Left lung (tissue), 10 donors: ENCODE data around the gene AHI1. TPM values are rescaled to one million over a fixed set of nuclear protein-coding genes. Genes with fewer than 3 reads are reported as not detected.
A peak's percentile ranks its signal among the peaks of the same experiment; 100 is the strongest.

Experiments used
- ATAC-seq: fragments of 200-7000 bp; cut with Tn5 transposase; one replicate; pipeline ENCODE4 v1.9.1; 2020; ENCODE audit warnings: moderate library complexity
- DNase-seq, 4 donors: peaks; one replicate each; pipeline ENCODE4 v3.0.0-alpha.2; 2013 to 2020
- H3K27ac ChIP-seq, 2 donors: fragments of 200-600 bp; sonication (generic) in 1 of 2; one replicate each; pipeline versions ENCODE4 v1.5.0 to v1.8.0; 2020 to 2021
- H3K27me3 ChIP-seq, 2 donors: fragments of 200-600 bp; sonication (generic) in 1 of 2; one replicate each; pipeline versions ENCODE4 v1.5.0 to v1.8.0; 2020 to 2021
- H3K36me3 ChIP-seq, 2 donors: fragments of 200-600 bp; sonication (generic) in 1 of 2; one replicate each; pipeline versions ENCODE4 v1.5.0 to v1.8.0; 2020 to 2021
- H3K4me1 ChIP-seq, 2 donors: fragments of 200-600 bp; one replicate each; pipeline ENCODE4 v1.8.0; 2021
- H3K4me3 ChIP-seq, 2 donors: fragments of 200-600 bp; sonication (generic) in 1 of 2; one replicate each; pipeline versions ENCODE4 v1.5.0 to v1.8.0; 2020 to 2021; ENCODE audit warnings: mild to moderate bottlenecking in 1 of 2
- H3K9me3 ChIP-seq, 2 donors: fragments of 200-600 bp; sonication (generic) in 1 of 2; one replicate each; pipeline versions ENCODE4 v1.5.0 to v1.8.0; 2020 to 2021
- intact Hi-C, 2 donors: fragments of 100-400 bp; cut with DNase I; formaldehyde crosslinking; loops; one replicate each; pipeline versions ENCODE4 v1.11.2 to v1.14.2; 2022
- polyA plus RNA-seq, 6 donors: library from polyadenylated mRNA; unstranded; fragments of 120-200 nt; gene quantifications; one replicate each; pipeline ENCODE4 v1.2.1, GENCODE V29; 2013; ENCODE audit not compliant: insufficient read length in 6 of 6
- total RNA-seq, 2 donors: library from RNA; stranded (reverse); fragmentation: NEBNext Ultra II Directional; extraction: Animal tissue kit (Norgen Biotek cat#: 25700); gene quantifications; one replicate each; pipeline ENCODE4 v1.2.1, GENCODE V29; 2021
- TF ChIP-seq, protein P1 (sequence below), 2 donors: fragments of 200-600 bp; sonication (generic) in 1 of 2; IDR thresholded peaks; one replicate each; pipeline versions ENCODE4 v1.5.0 to v1.8.0; 2021; ENCODE audit warnings: antibody characterized with exemption in 2 of 2
- donor health status: DM: no; HTN: yes; CAD: no.
- donor health status: DM: no; HTN: no; CAD: no.

AHI1 gene
- total and polyA plus RNA-seq, 8 donors, result 23.7 to 65.0 (median 49.0) TPM

DNA sequence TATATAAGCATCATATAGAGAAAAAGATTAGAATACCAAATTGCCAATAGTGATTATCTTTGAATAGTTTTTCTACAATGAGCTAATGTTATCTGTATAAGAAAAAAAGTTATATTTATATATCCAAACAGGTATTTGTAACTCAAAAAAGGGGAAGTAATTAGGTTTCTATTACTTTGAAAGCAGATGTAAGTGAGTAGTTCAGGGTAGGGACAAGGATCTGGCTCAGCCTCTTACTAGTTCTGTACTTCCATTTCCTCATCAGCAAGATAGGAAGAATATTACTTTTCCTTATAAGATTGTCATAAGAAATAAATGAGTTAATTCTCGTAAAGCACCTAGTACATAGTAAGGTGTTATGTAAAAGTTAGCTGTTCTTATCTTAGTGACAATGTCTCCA lies 32.2 kb downstream of the AHI1 start:
- ATAC-seq (no peak), DNase-seq (no peak)
- no peaks in the 10 kb centered on the region for H3K27me3 ChIP-seq
- H3K4me3 ChIP-seq, result no peak overlapping the region
- no peaks in the 10 kb centered on the region for H3K9me3 ChIP-seq
- no peak overlapping the region for H3K27ac ChIP-seq
- TF ChIP-seq, protein P1, sequence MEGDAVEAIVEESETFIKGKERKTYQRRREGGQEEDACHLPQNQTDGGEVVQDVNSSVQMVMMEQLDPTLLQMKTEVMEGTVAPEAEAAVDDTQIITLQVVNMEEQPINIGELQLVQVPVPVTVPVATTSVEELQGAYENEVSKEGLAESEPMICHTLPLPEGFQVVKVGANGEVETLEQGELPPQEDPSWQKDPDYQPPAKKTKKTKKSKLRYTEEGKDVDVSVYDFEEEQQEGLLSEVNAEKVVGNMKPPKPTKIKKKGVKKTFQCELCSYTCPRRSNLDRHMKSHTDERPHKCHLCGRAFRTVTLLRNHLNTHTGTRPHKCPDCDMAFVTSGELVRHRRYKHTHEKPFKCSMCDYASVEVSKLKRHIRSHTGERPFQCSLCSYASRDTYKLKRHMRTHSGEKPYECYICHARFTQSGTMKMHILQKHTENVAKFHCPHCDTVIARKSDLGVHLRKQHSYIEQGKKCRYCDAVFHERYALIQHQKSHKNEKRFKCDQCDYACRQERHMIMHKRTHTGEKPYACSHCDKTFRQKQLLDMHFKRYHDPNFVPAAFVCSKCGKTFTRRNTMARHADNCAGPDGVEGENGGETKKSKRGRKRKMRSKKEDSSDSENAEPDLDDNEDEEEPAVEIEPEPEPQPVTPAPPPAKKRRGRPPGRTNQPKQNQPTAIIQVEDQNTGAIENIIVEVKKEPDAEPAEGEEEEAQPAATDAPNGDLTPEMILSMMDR (IDR thresholded peaks at IDR 0.05), result no peak
- peaks cover 0 to 9% of the 10 kb centered on the region in 2 donors for H3K36me3 ChIP-seq
- H3K4me1 ChIP-seq, result no peaks in the 10 kb centered on the region
- intact Hi-C loops, result no loop called here

DNA sequence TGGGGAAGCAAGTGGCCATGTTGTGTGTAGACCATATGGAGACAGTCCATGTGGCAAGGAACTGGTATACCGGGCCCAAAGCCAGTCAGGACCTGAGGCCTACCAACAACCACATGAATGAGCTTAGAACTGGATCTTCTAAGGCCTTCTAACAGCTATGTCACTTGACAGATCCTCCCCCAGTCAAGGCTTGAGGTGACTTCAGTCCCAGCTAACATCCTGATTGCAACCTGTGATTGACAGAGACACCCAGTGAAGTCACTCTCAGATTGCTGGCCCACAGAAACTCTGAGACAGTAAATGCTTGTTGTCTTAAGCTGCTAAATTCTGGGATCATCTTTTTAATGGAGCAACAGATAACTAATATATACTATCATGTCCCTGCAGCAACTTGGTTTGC lies 32.9 kb downstream of the AHI1 start:
- H3K36me3 ChIP-seq, result peaks cover 0 to 9% of the 10 kb centered on the region in 2 donors
- intact Hi-C loops, result no loop called here

DNA sequence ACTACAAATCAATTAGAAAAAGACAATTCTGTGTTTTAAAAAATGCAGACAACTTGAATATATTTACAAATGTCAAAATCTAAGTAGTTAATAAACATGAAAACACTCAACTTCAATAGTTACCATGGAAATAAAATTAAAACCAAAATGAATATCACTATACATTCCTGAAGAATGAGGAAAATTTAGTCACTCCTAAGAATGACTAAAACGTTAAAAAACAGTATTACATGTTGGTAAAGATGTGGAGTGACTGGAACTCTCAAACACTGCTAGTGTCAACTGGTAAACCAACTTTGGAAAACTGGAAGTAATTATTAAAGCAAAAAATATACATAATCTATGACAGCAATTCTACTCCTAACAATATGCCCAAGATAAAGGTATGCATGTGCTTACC lies 36.3 kb downstream of the AHI1 start:
- intact Hi-C loops, result no loop called here
- H3K9me3 ChIP-seq, result no peaks in the 10 kb centered on the region
- H3K27me3 ChIP-seq, result no peaks in the 10 kb centered on the region
- H3K4me1 ChIP-seq, result no peaks in the 10 kb centered on the region
- ATAC-seq (no peak), DNase-seq (no peak)
- no peak overlapping the region for H3K27ac ChIP-seq
- TF ChIP-seq, protein P1 (IDR thresholded peaks at IDR 0.05), result no peak
- H3K36me3 ChIP-seq, result peaks cover 0 to 9% of the 10 kb centered on the region in 2 donors
- H3K4me3 ChIP-seq, result no peak overlapping the region

More for the DNA sequence above, 32.9 kb downstream of the AHI1 start:
- TF ChIP-seq, protein P1 (IDR thresholded peaks at IDR 0.05), result no peak
- Histone ChIP-seq H3K4me1 (no peaks in the 10 kb centered on the region), H3K4me3 (no peak overlapping the region), H3K27me3 (no peaks in the 10 kb centered on the region), H3K9me3 (no peaks in the 10 kb centered on the region), H3K27ac (no peak overlapping the region)
- DNase-seq (no peak), ATAC-seq (no peak)

DNA sequence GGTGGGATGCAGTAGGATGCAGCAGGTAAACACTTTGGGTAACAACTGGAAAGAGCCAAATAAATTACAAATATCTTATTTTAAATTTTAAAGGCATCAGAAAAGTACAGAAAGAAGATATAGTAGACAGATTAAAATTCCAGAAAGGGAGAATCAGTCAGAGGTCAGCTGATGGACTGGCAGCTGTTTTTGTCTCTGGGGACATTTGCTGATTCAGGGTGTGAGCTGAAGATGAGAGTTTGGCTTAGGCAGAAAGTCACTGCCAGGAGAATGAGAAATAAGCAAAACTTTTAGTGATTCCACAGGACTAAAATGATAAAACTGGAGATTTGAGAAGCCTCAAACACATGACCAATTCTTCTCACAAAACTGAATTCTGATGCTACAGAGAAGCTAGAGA lies 39.5 kb downstream of the AHI1 start:
- TF ChIP-seq, protein P1 (IDR thresholded peaks at IDR 0.05), result no peak
- H3K4me1 ChIP-seq, result no peaks in the 10 kb centered on the region
- H3K4me3 ChIP-seq, result no peak overlapping the region
- H3K36me3 ChIP-seq, result peaks cover 0 to 5% of the 10 kb centered on the region in 2 donors
- intact Hi-C loops, result no loop called here
- ATAC-seq (no peak), DNase-seq (no peak)
- no peak overlapping the region for H3K27ac ChIP-seq
- no peaks in the 10 kb centered on the region for H3K9me3 ChIP-seq
- no peaks in the 10 kb centered on the region for H3K27me3 ChIP-seq

DNA sequence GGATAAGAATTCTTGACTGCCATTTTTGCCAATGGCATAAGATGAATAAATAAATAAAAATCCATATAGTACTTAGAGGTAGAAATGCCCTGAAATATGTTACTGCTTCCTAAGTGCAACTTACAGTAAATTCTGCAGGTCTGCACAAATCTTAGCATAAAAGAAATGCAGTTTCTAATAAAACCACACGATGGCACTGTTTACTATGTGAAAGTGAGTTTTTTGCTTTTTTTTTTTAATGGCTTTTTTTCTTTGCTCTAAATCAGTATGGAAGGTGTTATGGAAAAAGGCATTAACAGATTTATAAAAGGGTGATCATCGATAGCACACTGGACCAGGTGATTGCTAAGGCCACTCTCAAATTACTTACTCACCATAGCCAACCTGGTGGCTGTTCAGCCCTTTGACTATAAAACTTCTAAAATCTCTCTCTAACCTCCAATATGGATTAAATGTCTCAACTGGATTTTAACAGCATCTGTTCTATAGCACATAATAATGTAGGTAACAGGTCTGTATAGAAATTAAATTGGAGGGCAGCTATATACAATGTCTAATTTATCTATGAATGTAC lies 45.8 kb downstream of the AHI1 start:
- Histone ChIP-seq H3K4me3 (no peak overlapping the region), H3K9me3 (no peaks in the 10 kb centered on the region), H3K4me1 (no peaks in the 10 kb centered on the region), H3K27me3 (no peaks in the 10 kb centered on the region), H3K36me3 (peaks cover 0 to 2% of the 10 kb centered on the region in 2 donors), H3K27ac (no peak overlapping the region)
- peak; percentile 57 for ATAC-seq
- intact Hi-C loops, result no loop called here
- peak in 2 of 4 donors; percentile 27 to 35 for DNase-seq
- TF ChIP-seq, protein P1 (IDR thresholded peaks at IDR 0.05), result peak; percentile 56 to 57
